ENCODE data around the gene NTN1. TPM values are rescaled to one million over a fixed set of nuclear protein-coding genes. Genes with fewer than 3 reads are reported as not detected.

Gene NTN1
- total RNA-seq, 2 experiments from 2014 or later, result not detected

DNA sequence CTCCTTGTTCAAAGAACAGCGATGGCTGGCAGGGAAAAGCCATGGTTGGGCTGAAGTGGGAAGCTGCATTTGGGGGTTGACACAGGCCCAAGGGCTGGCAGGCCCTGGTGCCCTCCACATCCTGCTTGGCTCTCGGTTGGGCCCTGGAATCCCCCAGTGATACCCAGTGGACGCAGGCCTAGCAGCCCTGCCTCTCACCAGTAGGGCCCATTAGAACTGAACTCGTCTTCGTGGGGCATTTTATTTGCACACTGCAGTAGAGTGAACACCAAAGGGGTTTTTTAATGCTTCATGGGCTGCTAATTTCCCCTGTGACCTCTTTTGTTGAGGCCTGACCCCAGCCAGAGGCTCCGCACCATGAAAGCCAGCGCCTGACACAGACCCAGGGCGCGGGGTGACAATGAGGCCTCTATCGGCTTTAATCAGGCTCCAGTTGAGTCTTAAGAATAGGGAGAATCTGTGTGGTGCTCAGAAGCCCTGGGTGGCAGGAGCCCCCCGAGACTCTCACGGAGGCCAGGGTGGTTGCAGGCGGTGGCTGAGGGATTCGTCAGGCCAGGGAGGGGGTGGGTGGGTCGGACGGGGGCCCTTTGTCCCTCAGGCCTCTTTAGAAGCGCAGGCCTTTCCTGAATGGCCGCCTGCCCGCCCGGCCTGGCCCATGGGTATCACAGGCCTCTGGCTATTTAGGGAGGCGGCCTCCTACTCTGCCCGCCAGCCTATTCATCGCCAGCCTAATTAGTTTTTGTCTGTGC, 199.3 kb downstream of the NTN1 start:
- intact Hi-C loops (cut with micrococcal nuclease; ENCODE audit: unreplicated experiment), result no loop called here
- Histone ChIP-seq H2AFZ (ENCODE audit: low read length) (no peak overlapping the region), H3K4me2 (ENCODE audit: low read length) (no peak overlapping the region), H3K27ac (ENCODE audit: low read depth, low read length, poor library complexity, severe bottlenecking) (no peak overlapping the region), H3K36me3 (ENCODE audit: insufficient read depth, low read length) (no peaks in the 10 kb centered on the region), H4K20me1 (ENCODE audit: insufficient read depth, low read length) (no peaks in the 10 kb centered on the region), H3K9me2 (ENCODE audit: insufficient read depth, low read length) (no peaks in the 10 kb centered on the region), H3K79me2 (ENCODE audit: insufficient read depth, low read depth, low read length) (no peaks in the 10 kb centered on the region), H3K4me1 (ENCODE audit: insufficient read depth, low read length, poor library complexity, severe bottlenecking) (no peaks in the 10 kb centered on the region), H3K4me3 (ENCODE audit: low read depth, low read length, poor library complexity, severe bottlenecking) (no peak overlapping the region), H3K9me3 (ENCODE audit: low read length) (peaks cover 10% of the 10 kb centered on the region; the same call in 1 of the 2 replicates)
- ChIA-PET POLR2A (no interaction called here), CTCF (ENCODE audit: unreplicated experiment) (interaction anchor here (0.6 kb wide), 1 partner anchor 31 kb away, joined by 4 read pairs; no protein-coding TSS in a partner anchor)
- DNase-seq (ENCODE audit: low spot score), result no peak
- no TSS peak for BruUV-seq (replicated peaks)
- no peak for TF ChIP-seq EZH2phosphoT487 (IDR thresholded peaks at IDR 0.05; ENCODE audit: borderline replicate concordance, low read depth, low read length)
- TF ChIP-seq, protein P1, sequence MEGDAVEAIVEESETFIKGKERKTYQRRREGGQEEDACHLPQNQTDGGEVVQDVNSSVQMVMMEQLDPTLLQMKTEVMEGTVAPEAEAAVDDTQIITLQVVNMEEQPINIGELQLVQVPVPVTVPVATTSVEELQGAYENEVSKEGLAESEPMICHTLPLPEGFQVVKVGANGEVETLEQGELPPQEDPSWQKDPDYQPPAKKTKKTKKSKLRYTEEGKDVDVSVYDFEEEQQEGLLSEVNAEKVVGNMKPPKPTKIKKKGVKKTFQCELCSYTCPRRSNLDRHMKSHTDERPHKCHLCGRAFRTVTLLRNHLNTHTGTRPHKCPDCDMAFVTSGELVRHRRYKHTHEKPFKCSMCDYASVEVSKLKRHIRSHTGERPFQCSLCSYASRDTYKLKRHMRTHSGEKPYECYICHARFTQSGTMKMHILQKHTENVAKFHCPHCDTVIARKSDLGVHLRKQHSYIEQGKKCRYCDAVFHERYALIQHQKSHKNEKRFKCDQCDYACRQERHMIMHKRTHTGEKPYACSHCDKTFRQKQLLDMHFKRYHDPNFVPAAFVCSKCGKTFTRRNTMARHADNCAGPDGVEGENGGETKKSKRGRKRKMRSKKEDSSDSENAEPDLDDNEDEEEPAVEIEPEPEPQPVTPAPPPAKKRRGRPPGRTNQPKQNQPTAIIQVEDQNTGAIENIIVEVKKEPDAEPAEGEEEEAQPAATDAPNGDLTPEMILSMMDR (conservative IDR thresholded peaks at IDR 0.05; ENCODE audit: low read length), result no peak

DNA sequence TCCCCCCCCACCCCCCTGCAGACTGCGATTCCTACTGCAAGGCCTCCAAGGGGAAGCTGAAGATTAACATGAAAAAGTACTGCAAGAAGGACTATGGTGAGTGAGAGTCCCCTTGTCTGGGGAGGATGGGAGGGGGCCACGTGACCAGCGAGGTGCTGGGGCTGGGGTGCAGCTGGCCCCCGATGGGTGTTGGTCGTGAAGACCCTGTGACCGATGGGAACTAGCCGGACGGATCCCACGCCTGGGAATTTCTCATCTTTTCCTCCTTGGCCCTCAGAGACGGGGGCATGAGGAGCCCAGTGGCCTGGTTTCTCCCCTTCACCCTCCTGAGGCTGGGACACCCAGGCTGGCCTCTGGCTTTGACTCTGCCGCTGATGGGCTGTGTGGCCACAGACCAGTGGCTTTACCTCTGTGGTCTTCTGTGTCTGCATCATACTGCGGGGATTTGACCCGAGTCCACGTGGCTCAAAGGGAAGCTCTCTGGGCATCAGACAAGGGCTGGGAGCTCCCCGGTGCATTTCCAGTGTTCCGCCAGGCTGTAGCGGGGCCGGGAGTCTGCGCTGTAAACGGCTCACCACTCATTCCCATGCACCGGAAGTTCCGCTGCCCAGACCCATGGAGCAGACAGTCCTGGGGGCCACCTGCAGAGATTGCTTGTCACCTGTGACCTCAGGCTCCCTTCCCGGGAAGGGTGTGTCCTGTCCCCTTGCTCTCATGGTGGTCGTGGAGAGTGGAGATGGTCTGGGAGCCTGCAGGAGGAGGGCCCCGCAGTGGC, 200.0 kb downstream of the NTN1 start:
- intact Hi-C loops (cut with micrococcal nuclease; ENCODE audit: unreplicated experiment), result no loop called here
- TF ChIP-seq EZH2phosphoT487 (IDR thresholded peaks at IDR 0.05; ENCODE audit: borderline replicate concordance, low read depth, low read length), result no peak
- TF ChIP-seq, protein P1 (conservative IDR thresholded peaks at IDR 0.05; ENCODE audit: low read length), result no peak
- DNase-seq (ENCODE audit: low spot score), result no peak
- BruUV-seq (replicated peaks), result no TSS peak
- no peak overlapping the region for H3K4me2 ChIP-seq (ENCODE audit: low read length)
- H4K20me1 ChIP-seq (ENCODE audit: insufficient read depth, low read length), result no peaks in the 10 kb centered on the region
- H3K9me3 ChIP-seq (ENCODE audit: low read length), result 0 out of 2 replicates have a peak, but pooled peaks cover 2% of the 10 kb centered on the region
- H3K4me3 ChIP-seq (ENCODE audit: low read depth, low read length, poor library complexity, severe bottlenecking), result no peak overlapping the region
- no peaks in the 10 kb centered on the region for H3K36me3 ChIP-seq (ENCODE audit: insufficient read depth, low read length)
- no peak overlapping the region for H2AFZ ChIP-seq (ENCODE audit: low read length)
- no peaks in the 10 kb centered on the region for H3K79me2 ChIP-seq (ENCODE audit: insufficient read depth, low read depth, low read length)
- CTCF ChIA-PET (ENCODE audit: unreplicated experiment), result interaction anchor here (0.6 kb wide), 1 partner anchor 32 kb away, joined by 4 read pairs; no protein-coding TSS in a partner anchor
- H3K9me2 ChIP-seq (ENCODE audit: insufficient read depth, low read length), result no peaks in the 10 kb centered on the region
- POLR2A ChIA-PET, result no interaction called here
- no peak overlapping the region for H3K27ac ChIP-seq (ENCODE audit: low read depth, low read length, poor library complexity, severe bottlenecking)
- H3K4me1 ChIP-seq (ENCODE audit: insufficient read depth, low read length, poor library complexity, severe bottlenecking), result no peaks in the 10 kb centered on the region

DNA sequence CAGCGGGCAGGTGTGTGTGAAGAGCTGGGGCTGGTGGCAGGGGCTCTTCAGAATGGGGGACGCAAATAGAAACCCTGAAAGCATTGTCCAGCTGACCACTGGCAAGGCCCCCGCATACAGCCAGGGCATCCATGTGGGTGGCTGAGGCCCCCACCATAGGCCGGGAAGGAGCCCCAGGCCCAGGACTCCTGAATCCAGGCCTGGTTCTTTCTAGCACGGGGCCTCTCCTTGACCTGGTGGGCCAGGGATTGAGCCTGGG, 200.5 kb downstream of the NTN1 start:
- no TSS peak for BruUV-seq (replicated peaks)
- Histone ChIP-seq H2AFZ (ENCODE audit: low read length) (no peak overlapping the region), H3K4me1 (ENCODE audit: insufficient read depth, low read length, poor library complexity, severe bottlenecking) (no peaks in the 10 kb centered on the region), H3K4me2 (ENCODE audit: low read length) (no peak overlapping the region), H3K9me3 (ENCODE audit: low read length) (no peaks in the 10 kb centered on the region), H3K79me2 (ENCODE audit: insufficient read depth, low read depth, low read length) (no peaks in the 10 kb centered on the region), H3K4me3 (ENCODE audit: low read depth, low read length, poor library complexity, severe bottlenecking) (no peak overlapping the region), H3K27ac (ENCODE audit: low read depth, low read length, poor library complexity, severe bottlenecking) (no peak overlapping the region), H3K36me3 (ENCODE audit: insufficient read depth, low read length) (no peaks in the 10 kb centered on the region), H3K9me2 (ENCODE audit: insufficient read depth, low read length) (no peaks in the 10 kb centered on the region), H4K20me1 (ENCODE audit: insufficient read depth, low read length) (no peaks in the 10 kb centered on the region)
- DNase-seq (ENCODE audit: low spot score), result no peak
- ChIA-PET POLR2A (no interaction called here), CTCF (ENCODE audit: unreplicated experiment) (no interaction called here)
- intact Hi-C loops (cut with micrococcal nuclease; ENCODE audit: unreplicated experiment), result no loop called here
- TF ChIP-seq, protein P1 (conservative IDR thresholded peaks at IDR 0.05; ENCODE audit: low read length), result no peak
- no peak for TF ChIP-seq EZH2phosphoT487 (IDR thresholded peaks at IDR 0.05; ENCODE audit: borderline replicate concordance, low read depth, low read length)

Measured in OCI-LY7 (cell line).